Measurements from ENCODE around the gene ZNF267.

- TF ChIP-seq CTCF (IDR thresholded peaks at IDR 0.05) (no peak), POLR2A (IDR thresholded peaks at IDR 0.05) (no peak)
Measured at GRCh38 chr16:31879937-31880321, 6.3 kb downstream of the ZNF267 start.

Data from body of pancreas (tissue), 4 donors.